Measurements from ENCODE around the gene PLEKHM1.
"Not testable (repeated sequence)": the region's sequence is repeated elsewhere in the genome, so short reads cannot be mapped to it uniquely, and the experiment has no call there.

PLEKHM1 gene

DNA sequence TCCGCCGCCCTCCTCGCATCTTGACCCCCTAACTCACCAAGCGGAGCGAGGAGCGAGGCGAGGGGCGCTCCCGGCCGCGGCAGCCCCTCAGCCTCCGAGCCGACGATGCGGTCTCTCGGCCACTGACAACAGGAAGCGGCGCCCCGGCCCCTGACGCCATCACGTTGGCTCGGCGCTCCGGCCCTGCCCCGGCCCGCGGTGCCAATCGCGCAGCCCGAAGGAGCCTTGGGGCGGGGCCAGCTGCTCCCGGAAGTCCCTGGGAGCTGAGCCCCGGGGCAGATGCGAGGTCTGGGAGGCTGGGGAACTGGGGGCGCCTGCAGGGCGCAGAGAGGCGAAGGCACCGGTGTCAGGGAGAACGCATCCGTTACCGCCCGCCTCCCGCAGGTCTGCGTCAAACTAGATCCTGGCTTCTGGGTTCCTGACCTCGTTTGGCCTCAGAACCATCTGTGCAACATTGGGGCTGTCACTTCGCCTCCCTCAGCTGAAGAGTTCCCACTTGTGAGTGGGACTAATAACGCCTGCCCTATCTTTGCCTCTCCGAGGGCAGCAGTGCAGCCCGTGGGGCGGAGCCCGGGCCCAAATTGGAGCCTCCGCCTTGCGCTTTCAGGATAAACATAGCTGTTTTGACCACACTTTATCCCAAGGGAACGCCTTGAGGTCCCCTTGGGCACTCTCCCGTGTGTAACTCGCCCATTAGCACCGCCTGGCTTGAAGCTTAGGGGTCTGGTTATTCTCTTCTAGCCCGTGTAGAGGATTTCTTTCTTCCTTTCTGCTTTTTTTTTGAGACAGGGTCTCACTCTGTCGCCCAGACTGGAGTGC, at the start of gene PLEKHM1:
PLEKHM1 (minus strand) TSS at position 107 of the 819 bp plus-strand sequence. CDS start 8,237 bp downstream, outside the sequence.
- FAIRE-seq: not testable (repeated sequence)

GRCh38 chr17:45538168-45538567, 47.6 kb upstream of the PLEKHM1 start:
- not testable (repeated sequence) for FAIRE-seq

GRCh38 chr17:45506072-45506471, 15.6 kb upstream of the PLEKHM1 start:
- FAIRE-seq: not testable (repeated sequence)

DNA sequence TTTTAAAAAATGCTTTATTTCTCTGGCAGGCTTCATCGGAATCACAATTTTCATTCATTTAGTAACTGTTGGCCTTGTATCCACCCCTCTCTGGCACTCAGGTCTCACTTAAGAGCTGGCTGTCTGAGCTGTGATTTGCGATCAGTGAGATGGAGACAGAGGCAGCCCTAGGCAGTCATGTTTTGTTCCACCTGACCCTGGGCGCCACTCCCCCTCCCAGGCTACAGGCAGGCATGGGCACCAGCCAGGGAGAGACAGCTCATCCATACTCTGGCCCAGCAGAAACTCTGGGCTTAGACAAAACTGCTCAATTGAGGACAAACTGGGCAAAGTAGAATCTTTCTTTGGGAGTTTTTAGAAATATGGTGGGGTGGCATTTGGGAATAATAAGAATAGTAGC, 14.7 kb upstream of the PLEKHM1 start:
- not testable (repeated sequence) for FAIRE-seq

- not testable (repeated sequence) for FAIRE-seq
Observed at GRCh38 chr17:45501092-45501707, 10.7 kb upstream of the PLEKHM1 start.

GRCh38 chr17:45500478-45500877, 10.0 kb upstream of the PLEKHM1 start:
- not testable (repeated sequence) for FAIRE-seq

- not testable (repeated sequence) for FAIRE-seq
Observed at GRCh38 chr17:45499208-45499607, 8.7 kb upstream of the PLEKHM1 start.

- not testable (repeated sequence) for FAIRE-seq
Observed at GRCh38 chr17:45498377-45498776, 7.9 kb upstream of the PLEKHM1 start.

GRCh38 chr17:45497449-45497848, 6.9 kb upstream of the PLEKHM1 start:
- not testable (repeated sequence) for FAIRE-seq

DNA sequence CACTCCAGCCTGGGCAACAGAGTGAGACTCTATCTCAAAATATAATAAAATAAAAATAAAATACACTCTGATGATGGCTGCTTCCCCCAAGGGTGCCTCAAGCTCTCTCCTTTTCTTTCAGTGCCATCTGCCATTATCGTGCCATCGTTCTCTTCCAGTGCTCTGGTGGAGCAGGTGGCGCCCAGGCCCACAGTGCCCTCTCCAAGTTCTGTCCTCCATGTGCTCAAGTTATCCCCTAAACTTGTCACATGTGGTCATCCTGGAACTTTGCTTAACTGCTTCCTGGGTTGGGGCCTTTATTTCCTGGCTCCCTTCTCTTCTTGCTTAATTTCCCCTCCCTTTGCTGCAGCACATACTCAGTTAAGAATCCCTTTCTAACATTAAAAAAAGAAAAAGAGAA, 6.0 kb upstream of the PLEKHM1 start:
- FAIRE-seq: not testable (repeated sequence)

- FAIRE-seq: not testable (repeated sequence)
Observed at GRCh38 chr17:45494556-45494955, 4.0 kb upstream of the PLEKHM1 start.

- not testable (repeated sequence) for FAIRE-seq
Observed at GRCh38 chr17:45492156-45492555, 1.6 kb upstream of the PLEKHM1 start.

- not testable (repeated sequence) for FAIRE-seq
Observed at GRCh38 chr17:45490198-45490597, 323 bp downstream of the PLEKHM1 start.

- not testable (repeated sequence) for FAIRE-seq
Observed at GRCh38 chr17:45487704-45488103, 2.8 kb downstream of the PLEKHM1 start.

GRCh38 chr17:45483591-45484216, 6.8 kb downstream of the PLEKHM1 start:
- not testable (repeated sequence) for FAIRE-seq

- not testable (repeated sequence) for FAIRE-seq
Observed at GRCh38 chr17:45483177-45483576, 7.3 kb downstream of the PLEKHM1 start.

DNA sequence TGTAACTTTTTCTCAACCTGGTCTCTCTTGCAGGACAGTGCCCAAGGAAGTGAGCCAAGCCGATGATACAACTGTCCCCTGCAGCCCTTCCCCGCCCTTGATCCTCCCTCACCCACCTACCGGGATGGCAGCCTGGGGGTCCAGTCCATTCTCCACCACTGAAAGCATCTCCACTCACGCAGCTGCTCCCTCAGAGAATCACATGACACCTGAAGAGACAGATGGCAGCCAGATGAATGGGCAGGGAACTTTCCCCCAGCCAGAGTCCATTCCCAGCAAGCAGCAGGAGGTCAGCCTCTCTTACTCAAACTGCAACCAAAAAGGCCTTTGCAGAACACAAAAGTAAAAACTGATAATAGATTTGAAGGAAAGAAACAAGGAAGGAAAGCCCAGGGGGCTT, 8.2 kb downstream of the PLEKHM1 start:
- not testable (repeated sequence) for FAIRE-seq

DNA sequence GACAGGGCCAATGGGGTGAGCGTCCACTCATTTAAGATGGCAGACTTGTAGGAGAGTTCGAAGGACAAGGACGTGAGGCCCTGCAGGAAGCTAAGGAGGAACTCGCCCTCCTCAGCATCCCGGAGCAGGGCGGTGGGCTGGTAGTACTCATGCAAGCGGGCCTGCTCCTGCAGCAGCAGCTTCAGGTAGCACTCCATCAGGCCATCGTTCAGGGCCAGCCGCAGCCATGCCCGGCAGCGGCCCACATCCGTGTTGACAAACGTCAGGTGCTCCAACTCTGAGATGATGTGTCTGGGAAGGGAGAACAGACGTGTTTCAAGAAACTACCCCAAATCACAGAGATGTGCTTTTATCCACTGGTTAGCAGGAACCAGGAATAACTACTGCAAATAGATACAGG, 15.1 kb downstream of the PLEKHM1 start:
- FAIRE-seq: not testable (repeated sequence)

DNA sequence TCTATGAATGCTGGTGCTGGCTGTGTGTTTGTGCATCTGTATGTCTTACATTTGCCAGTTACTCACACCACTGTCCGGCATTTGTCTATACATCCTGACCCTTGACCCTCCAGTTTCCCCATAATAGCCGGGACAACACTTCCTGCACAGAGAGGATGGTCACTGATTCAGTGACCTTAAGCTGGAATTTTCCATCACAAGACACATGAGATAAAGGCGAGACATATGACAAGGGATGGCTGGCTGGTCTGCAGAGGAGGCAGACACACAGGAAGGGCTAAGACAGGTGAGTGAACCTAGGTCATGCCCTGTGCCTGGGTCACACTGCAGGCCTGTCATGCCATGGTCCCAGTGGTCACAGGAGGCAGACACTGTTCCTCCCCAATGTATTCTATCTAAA, 18.3 kb downstream of the PLEKHM1 start:
- FAIRE-seq: not testable (repeated sequence)

DNA sequence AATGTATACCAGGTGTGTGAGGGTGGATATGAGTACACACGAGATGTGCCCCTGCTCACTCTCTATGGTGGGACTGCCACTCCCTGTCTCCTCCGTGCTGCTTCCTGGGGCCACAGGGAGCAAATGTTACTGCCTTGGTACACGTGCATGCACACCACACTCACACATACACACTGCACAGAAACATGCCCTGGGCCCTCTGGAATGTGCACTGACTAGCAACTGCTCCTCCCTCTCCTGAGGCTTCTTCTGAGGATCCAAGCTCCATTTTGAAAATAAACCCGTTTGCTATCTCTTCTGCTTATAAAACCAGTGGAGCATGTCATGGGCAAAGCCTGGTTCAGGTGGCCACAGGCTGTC, 21.3 kb downstream of the PLEKHM1 start:
- not testable (repeated sequence) for FAIRE-seq

- FAIRE-seq: not testable (repeated sequence)
Observed at GRCh38 chr17:45468293-45469203, 22.0 kb downstream of the PLEKHM1 start.
